COLO829 (cell line): Measurements from ENCODE around the gene ARRB1.

Source experiments
- DNase-seq: peaks from one replicate; pipeline ENCODE4 v3.0.0; 2012; ENCODE audit warnings: low spot score

The ARRB1 gene

DNA sequence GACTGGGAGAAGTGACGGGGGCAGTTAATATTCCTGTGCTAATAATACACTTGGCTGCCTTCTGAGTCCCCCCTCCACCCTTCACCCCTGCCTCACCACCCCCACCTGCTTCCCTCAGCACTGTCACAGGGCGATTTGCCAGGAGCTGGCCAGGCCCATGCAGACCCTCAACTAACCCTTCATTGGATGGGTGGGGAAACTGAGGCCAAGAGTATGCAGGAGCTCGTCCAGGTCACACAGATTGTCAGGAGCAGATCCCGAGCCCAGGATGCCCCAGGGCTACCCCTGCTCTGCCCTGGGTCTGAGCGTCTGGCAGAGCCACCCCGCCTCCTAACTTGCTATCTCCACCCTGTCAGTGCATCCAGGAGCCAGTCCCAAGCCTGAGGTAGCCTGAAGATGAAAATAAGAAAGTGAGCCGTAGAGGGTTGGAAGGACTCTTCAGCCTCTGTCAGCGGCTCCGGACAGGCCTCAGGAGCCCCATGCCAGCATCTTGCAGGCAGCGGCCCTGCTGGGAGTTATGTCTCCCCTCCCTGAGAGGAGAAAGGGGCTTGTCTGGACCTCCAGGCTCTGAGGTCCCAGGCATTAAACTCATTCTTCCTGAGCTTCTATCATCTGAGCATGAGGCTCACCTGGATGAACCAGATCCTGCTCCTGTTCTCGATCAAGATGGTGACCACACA, 104.7 kb downstream of the ARRB1 start:
- DNase-seq = no peak

- DNase-seq = no peak
Observed at GRCh38 chr11:75246006-75246670, 105.3 kb downstream of the ARRB1 start.

DNA sequence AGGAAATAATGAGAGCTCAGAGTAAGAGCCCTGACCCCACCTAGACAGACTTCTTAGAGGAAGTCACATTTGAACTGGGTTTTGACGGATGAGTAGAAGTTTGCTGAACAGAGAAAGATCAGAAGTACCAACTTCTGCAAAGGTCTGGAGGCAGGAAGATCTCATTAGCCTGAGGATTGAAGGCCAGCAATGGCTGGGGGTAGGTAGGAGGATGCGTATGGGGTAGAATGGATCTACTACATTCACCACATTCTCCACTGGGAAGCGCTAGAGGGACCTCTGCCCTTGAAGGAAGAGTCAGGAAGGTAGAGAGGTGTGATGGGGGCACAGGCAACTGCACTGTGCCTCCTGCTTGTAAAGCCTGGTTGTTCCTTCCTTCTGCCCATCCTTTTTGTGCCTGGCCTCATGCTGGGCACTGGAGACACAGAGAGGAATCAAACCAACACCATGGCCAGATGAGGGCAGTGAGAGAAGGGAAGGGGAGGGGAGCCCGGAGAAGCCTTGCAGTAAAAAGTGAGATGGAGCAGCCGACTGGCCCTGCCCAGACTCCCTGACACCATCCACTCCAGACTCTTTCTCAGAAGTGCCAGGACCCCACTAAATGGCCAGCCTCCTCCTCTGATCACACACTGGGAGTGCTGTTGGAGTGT, 106.0 kb downstream of the ARRB1 start:
- no peak for DNase-seq

GRCh38 chr11:75244052-75244814, 107.2 kb downstream of the ARRB1 start:
- no peak for DNase-seq

- DNase-seq = no peak
Observed at GRCh38 chr11:75242722-75243600, 108.5 kb downstream of the ARRB1 start.

DNA sequence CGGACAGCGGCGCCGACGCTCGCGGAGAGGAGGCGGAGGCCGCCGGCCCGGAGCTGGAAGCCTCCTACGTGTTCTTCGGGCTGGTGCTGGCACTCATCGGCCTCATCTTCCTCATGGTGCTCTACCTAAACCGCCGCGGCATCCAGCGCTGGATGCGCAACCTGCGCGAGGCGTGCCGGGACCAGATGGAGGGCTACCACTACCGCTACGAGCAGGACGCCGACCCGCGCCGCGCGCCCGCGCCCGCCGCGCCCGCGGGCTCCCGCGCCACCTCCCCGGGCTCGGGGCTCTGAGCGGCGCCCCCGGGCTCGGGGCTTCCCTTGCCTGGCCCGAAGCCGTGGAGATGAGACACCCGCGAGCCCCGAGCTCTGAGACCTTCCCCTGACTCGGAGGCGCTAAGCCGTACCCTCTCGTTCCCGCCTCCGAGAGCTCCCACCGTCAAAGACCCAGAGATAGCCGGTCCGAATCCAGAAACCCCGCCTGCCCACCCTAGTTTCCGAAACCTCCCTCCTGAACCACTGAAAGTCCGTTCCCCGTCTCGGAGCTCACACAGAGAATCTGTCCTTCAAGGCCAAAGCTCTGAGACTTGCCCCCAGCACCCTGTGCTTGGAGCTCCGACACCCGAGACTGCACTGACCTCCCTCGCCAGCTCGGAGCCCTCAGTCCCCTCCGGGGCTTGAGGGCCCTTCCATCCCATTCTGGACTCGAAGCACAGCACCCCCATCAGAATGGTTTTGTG, 109.4 kb downstream of the ARRB1 start:
- DNase-seq = no peak

DNA sequence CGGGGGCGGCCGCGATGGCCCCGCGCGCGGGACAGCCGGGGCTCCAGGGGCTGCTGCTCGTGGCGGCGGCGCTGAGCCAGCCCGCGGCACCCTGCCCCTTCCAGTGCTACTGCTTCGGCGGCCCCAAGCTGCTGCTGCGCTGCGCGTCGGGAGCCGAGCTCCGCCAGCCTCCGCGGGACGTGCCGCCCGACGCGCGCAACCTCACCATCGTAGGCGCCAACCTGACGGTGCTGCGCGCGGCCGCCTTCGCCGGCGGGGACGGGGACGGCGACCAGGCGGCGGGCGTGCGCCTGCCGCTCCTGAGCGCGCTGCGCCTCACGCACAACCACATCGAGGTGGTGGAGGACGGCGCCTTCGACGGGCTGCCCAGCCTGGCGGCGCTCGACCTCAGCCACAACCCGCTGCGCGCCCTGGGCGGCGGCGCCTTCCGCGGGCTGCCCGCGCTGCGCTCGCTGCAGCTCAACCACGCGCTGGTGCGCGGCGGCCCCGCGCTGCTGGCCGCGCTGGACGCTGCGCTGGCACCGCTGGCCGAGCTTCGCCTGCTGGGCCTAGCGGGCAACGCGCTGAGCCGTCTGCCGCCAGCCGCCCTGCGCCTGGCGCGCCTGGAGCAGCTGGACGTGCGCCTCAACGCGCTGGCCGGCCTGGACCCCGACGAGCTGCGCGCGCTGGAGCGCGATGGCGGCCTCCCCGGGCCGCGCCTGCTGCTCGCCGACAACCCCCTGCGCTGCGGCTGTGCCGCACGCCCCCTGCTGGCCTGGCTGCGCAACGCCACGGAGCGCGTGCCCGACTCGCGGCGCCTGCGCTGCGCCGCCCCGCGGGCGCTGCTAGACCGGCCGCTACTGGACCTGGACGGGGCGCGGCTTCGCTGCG, 110.2 kb downstream of the ARRB1 start:
- DNase-seq = peak; percentile 79

- DNase-seq = no peak
Observed at GRCh38 chr11:75240311-75241035, 111.0 kb downstream of the ARRB1 start, which contains the start of gene TPBGL. Gene TPBGL, plus strand, starts transcription at chr11:75240774. Its CDS starts 276 bp downstream, at chr11:75241050.

DNA sequence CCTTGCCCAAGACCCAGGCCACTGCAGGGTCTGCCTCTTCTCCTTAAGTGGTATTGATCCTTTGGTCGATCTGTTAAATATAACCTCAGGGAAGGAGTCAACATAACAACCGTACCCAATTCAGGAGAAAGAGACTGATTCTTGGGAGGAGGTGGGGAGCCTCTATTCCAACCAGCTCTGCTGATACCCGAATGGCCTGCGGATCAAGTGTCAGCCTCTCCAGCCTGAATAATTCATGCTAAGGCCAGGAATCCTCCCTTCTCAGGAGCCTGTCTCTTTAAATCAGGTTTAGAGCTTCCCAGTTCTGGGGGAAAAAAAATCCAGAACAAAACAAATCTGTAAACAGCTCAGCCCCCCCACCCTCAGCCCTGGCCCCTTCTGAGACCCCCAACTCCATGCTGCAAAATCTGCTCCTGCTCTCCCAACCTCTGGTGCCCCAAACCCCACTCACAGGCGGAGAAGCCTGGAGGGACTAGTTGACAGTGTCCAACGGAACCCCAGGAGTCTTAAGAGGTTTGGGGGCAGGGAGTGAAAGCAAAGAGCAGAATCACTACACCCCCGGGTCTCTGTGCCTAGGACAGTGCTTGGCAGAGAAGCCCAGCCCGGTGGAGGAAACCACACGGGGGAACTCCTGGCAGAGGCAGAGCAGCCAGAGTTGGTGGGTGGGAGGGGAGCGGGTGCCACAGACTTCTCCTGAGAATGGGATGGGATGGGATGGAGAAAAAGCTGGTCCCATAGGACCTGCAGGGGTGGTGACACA, 111.8 kb downstream of the ARRB1 start:
- DNase-seq = no peak

DNA sequence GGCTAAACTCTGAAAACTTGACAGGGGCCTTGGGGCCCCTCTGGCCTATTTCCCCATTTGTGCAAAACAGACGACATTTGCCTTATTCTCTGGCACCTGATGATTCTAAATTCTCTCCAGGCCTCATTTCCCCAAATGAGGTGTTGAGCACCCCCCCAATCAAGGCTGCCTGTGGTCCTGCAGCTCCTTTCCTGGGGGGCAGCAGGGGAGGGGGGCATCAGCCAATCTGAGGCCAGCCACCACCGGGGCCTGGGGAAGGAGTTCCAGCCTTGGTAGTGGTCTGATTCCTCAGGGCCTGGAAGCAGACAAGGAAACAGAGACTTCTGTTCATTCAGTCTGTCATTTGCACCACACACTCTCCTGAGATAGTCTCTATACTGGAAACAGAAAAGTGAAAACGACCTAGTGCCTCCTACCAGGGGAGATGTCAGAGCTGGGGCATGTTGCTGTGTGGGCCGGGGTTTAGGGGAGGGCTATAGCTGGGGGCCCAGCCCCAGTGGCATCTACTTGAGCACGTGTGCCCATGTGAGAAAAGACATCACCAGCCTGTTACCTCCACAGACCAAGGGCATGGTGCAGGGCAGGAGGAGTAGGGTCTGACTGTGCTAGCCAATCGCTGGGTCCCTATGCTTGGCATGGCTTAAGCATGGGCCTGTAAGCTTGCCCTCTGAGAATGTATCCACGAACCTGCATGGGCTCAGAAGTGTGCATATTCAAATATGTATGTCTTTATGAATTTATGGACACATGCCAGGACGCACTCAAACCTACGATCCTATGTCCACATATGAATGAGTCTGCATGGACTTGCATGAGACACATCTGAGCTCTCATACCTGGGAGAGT, 112.6 kb downstream of the ARRB1 start:
- no peak for DNase-seq

DNA sequence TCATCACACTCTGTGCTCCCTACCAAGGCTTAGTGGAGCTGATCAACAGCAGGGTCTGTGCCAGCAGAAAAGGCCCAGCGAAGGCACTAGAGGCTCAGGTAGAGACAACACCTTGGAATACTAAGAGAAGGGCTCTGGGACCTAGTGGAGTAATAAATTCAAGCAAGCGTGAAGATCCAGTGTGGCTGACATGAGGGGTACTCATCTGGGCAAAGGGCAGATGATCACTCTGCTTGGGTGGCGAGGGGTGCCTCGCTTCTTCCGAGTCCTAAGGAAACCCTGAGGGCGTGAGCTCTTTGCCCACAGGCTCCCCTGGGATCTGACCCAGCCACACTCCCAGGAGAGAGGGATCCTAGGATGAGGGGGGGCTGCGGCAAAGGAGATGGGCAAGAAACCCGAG, 114.4 kb downstream of the ARRB1 start:
- DNase-seq = no peak

DNA sequence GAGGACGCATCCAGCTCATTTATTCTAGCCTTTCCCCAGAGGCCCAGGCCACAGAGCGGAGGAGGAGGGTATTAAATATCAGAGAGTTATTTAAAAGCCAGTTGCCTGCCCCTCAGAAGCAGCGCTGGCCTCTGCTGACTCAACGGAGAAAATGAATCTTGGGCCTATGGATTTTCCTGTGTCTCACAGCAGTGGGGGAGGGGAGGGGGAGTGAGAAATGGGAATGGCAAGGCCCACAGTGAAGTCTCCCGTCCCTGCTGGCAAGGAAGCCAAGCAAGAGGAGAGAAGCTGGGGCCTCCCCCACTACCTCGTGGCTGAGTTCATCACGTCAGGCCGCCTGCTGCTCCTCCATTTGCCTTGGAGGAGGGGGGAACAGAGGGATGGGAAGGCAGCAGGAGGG, 115.4 kb downstream of the ARRB1 start:
- no peak for DNase-seq

DNA sequence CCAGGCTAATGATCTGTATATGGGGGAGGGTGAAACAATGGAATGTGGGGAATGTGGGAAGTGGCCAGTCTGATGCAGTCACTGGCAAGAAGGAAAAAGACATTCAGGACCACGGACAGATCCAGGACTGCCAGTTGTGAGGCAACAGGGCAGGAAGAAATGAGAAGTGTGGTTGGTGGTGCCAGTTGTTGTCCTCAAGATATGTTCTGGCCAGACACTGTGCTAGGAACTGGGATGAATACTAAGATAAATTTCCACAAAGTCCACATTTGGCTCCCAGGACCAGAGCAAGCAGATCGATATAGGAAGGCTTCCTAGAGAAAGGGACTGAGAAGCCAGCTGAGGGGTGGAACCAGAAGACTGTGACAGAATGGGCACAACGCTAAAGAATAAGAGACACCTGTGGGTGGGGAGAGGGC, 117.7 kb downstream of the ARRB1 start:
- DNase-seq = peak; percentile 50

- no peak for DNase-seq
Observed at GRCh38 chr11:75230621-75231020, 120.8 kb downstream of the ARRB1 start.

- no peak for DNase-seq
Observed at GRCh38 chr11:75229466-75229865, 122.0 kb downstream of the ARRB1 start.

GRCh38 chr11:75225794-75226193, 125.7 kb downstream of the ARRB1 start:
- DNase-seq = no peak

DNA sequence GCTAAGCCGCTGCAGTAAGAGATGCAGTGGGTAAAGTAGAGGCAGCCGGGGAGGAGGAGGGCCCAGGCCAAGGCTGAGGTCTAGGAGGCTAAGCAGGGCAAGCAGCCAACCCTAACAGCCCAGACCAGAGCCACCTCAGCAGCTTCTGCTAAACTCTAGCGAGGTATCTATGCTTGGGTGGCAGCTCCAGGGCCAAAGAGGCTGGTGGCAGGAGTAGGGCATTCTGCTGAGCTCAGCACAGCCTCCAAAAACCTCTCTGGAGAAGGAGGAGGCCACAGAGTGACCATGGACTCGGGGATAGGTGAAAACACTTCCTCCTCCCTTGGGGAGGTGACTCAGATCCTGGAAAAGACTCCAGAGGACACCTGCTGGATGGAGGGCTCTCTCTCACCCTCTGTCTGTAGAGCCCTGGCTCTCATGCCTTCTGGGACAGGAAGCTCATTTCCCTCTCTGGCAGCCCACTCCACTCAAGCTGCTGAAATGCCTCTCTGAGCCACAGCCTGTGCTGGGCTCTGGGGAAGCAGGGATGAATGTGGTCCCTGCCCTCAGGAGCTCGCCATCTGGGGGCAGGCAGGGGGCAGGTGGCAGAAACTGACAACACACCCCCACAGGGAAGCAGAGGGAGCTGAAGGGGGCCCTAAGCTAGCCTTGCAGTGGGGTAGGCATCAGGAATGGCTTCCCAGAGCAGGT, 127.4 kb downstream of the ARRB1 start:
- DNase-seq = no peak
